Cardiac fibroblast (primary cell): ENCODE results near the gene PCK2.

ENCODE experiments used
- DNase-seq, 2 donors: peaks; one replicate each; pipeline versions ENCODE4 v3.0.0 to v3.0.0-alpha.2; 2010; ENCODE audit warnings: low read depth in 2 of 2
- H3K4me3 ChIP-seq, 2 donors: replicated peaks in 1 of 2; 1 replicate in 1 of 2; 2 replicates in 1 of 2; pipeline ENCODE4 v1.5.1; 2011; ENCODE audit warnings: low read depth in 2 of 2, low read length in 2 of 2, mild to moderate bottlenecking in 2 of 2, moderate library complexity in 1 of 2
- CTCF ChIP-seq: IDR thresholded peaks from one replicate; pipeline ENCODE4 v1.5.1; 2011; ENCODE audit warnings: low read depth, mild to moderate bottlenecking, low read length, inconsistent platforms

PCK2 gene

GRCh38 chr14:24058260-24058950, 35.7 kb upstream of the PCK2 start:
- TF ChIP-seq CTCF: peak; percentile 89
- peak; percentile 86 for DNase-seq
- H3K4me3 ChIP-seq: no peak overlapping the region

- no peak for DNase-seq
- H3K4me3 ChIP-seq: no peak overlapping the region
- TF ChIP-seq CTCF: no peak
These were observed 35.1 kb upstream of the PCK2 start for GRCh38 chr14:24058951-24059475.

GRCh38 chr14:24059841-24060388, 34.2 kb upstream of the PCK2 start:
- TF ChIP-seq CTCF: no peak
- no peak overlapping the region for H3K4me3 ChIP-seq
- no peak for DNase-seq

- H3K4me3 ChIP-seq: no peak overlapping the region
- no peak for DNase-seq
- no peak for TF ChIP-seq CTCF
These were observed 33.7 kb upstream of the PCK2 start for GRCh38 chr14:24060443-24060842.

GRCh38 chr14:24060984-24061913, 32.9 kb upstream of the PCK2 start:
- no peak for TF ChIP-seq CTCF
- no peak for DNase-seq
- H3K4me3 ChIP-seq: no peak overlapping the region

GRCh38 chr14:24062216-24062980, 31.7 kb upstream of the PCK2 start:
- H3K4me3 ChIP-seq: no peak overlapping the region
- no peak for TF ChIP-seq CTCF
- DNase-seq: no peak
